A549 (cell line): ENCODE results near the gene IL5RA. TPM values are rescaled to one million over a fixed set of nuclear protein-coding genes. Genes with fewer than 3 reads are reported as not detected.

Experiments used
- ATAC-seq, 2 experiments: fragments of 200-7000 bp in 1 of 2; fragments of >200 bp in 1 of 2; cut with Nextera tagmentation in 1 of 2; cut with Tn5 transposase in 1 of 2; 3 replicates each; pipeline versions ENCODE4 v1.8.0 to v1.9.1; 2018 to 2020; ENCODE audit warnings: mild to moderate bottlenecking in 1 of 2, moderate library complexity in 1 of 2
- CTCF ChIA-PET: fragments of 300-600 bp; sonication (Branson Sonifier 250); formaldehyde crosslinking; extraction: SDS; loops from one replicate; lab custom pipeline; 2021; ENCODE audit warnings: antibody characterized with exemption, inconsistent platforms; lab: Yijun Ruan, JAX
- POLR2A ChIA-PET: fragments of 350-600 bp; formaldehyde crosslinking; extraction: SDS; loops from one replicate; lab custom pipeline; 2021; ENCODE audit warnings: antibody characterized with exemption, inconsistent platforms; lab: Yijun Ruan, JAX
- DNase-seq, 2 experiments: peaks; one replicate each; pipeline versions ENCODE4 v3.0.0 to v3.0.0-alpha.2; 2011 to 2016; ENCODE audit warnings: low read depth in 1 of 2, low spot score in 1 of 2
- FAIRE-seq: peaks from 2 replicates; lab custom pipeline; 2011; peaks lifted over from hg19 to GRCh38; lab: Jason Lieb, UNC
- H3K27ac ChIP-seq, 2 experiments: fragments of >200 bp; sonication (Bioruptor Twin); formaldehyde crosslinking; 3 replicates each; pipeline ENCODE4 v1.5.1; 2016 to 2017
- H3K4me1 ChIP-seq: fragments of >200 bp; sonication (Bioruptor Twin); formaldehyde crosslinking; 3 replicates; pipeline ENCODE4 v1.6.1; 2016
- H3K4me2 ChIP-seq: fragments of >200 bp; sonication (Bioruptor Twin); formaldehyde crosslinking; 3 replicates; pipeline ENCODE4 v1.6.1; 2016
- H3K4me3 ChIP-seq: fragments of >200 bp; sonication (Bioruptor Twin); formaldehyde crosslinking; 3 replicates; pipeline ENCODE4 v1.5.1; 2016
- H3K9me3 ChIP-seq: fragments of >200 bp; sonication (Bioruptor Twin); formaldehyde crosslinking; 3 replicates; pipeline ENCODE4 v1.6.1; 2016
- CBX2 ChIP-seq: fragments of 200-600 bp; sonication (generic); IDR thresholded peaks from 2 replicates; pipeline ENCODE4 v1.6.1; 2016; ENCODE audit warnings: low read depth, mild to moderate bottlenecking, borderline replicate concordance
- CHD2 ChIP-seq: fragments of 150-350 bp; IDR thresholded peaks from 2 replicates; pipeline ENCODE4 v1.6.1; 2014; ENCODE audit warnings: low read length; ENCODE audit not compliant: partially characterized antibody
- CHD4 ChIP-seq: fragments of 200-600 bp; sonication (generic); IDR thresholded peaks from 2 replicates; pipeline ENCODE4 v1.6.1; 2016; ENCODE audit warnings: antibody characterized with exemption, mild to moderate bottlenecking, borderline replicate concordance
- EHF ChIP-seq: fragments of 250-450 bp; sonication (Bioruptor Pico); IDR thresholded peaks from 2 replicates; pipeline ENCODE4 v1.5.0; 2020; ENCODE audit warnings: mild to moderate bottlenecking
- EHMT2 ChIP-seq: fragments of 200-600 bp; sonication (generic); IDR thresholded peaks from 2 replicates; pipeline ENCODE4 v1.6.1; 2016; ENCODE audit warnings: antibody characterized with exemption, low read depth, mild to moderate bottlenecking, moderate library complexity
- ESRRA ChIP-seq: fragments of 150-350 bp; IDR thresholded peaks from 2 replicates; pipeline ENCODE4 v1.6.1; 2014; ENCODE audit warnings: mild to moderate bottlenecking, low read length, borderline replicate concordance
- HDAC2 ChIP-seq: fragments of 200-600 bp; sonication (generic); IDR thresholded peaks from 2 replicates; pipeline ENCODE4 v1.6.1; 2016
- HEYL ChIP-seq: fragments of 250-450 bp; sonication (Bioruptor Pico); IDR thresholded peaks from 2 replicates; pipeline ENCODE4 v1.8.0; 2021; ENCODE audit warnings: mild to moderate bottlenecking, moderate library complexity
- HOXA7 ChIP-seq: fragments of 250-450 bp; sonication (Bioruptor Pico); IDR thresholded peaks from 2 replicates; pipeline ENCODE4 v1.5.0; 2020; ENCODE audit warnings: mild to moderate bottlenecking, moderate library complexity
- HOXB13 ChIP-seq: fragments of 250-450 bp; sonication (Bioruptor Pico); IDR thresholded peaks from 2 replicates; pipeline ENCODE4 v1.5.0; 2020; ENCODE audit warnings: low read depth, mild to moderate bottlenecking, moderate library complexity
- JUN ChIP-seq, 2 experiments: fragments of >200 bp; sonication (Bioruptor Twin); formaldehyde crosslinking; IDR thresholded peaks; 2 replicates in 1 of 2; 3 replicates in 1 of 2; pipeline ENCODE4 v1.6.1; 2016 to 2017
- JUNB ChIP-seq: fragments of >200 bp; sonication (Bioruptor Twin); formaldehyde crosslinking; IDR thresholded peaks from 2 replicates; pipeline ENCODE4 v1.6.1; 2016
- MAFK ChIP-seq: fragments of 450-650 bp; IDR thresholded peaks from 2 replicates; pipeline ENCODE4 v1.6.1; 2014; ENCODE audit not compliant: partially characterized antibody
- NR3C1 ChIP-seq: fragments of >200 bp; sonication (Bioruptor Twin); formaldehyde crosslinking; IDR thresholded peaks from 3 replicates; pipeline ENCODE4 v1.6.1; 2017
- PHF8 ChIP-seq: fragments of 200-600 bp; sonication (generic); IDR thresholded peaks from 2 replicates; pipeline ENCODE4 v1.6.1; 2016; ENCODE audit warnings: low read depth, mild to moderate bottlenecking, antibody characterized with exemption, moderate library complexity, borderline replicate concordance
- RAD21 ChIP-seq, 2 experiments: fragments of >200 bp in 1 of 2; sonication (Bioruptor Twin) in 1 of 2; formaldehyde crosslinking in 1 of 2; IDR thresholded peaks in 1 of 2; conservative IDR thresholded peaks in 1 of 2; 2 replicates in 1 of 2; 3 replicates in 1 of 2; pipeline ENCODE4 v1.6.1; 2012 to 2018; ENCODE audit warnings: inconsistent platforms in 1 of 2
- RNF2 ChIP-seq: fragments of 200-600 bp; sonication (generic); IDR thresholded peaks from 2 replicates; pipeline ENCODE4 v1.6.1; 2016; ENCODE audit warnings: low read depth, mild to moderate bottlenecking, antibody characterized with exemption, moderate library complexity, borderline replicate concordance
- TFCP2L1 ChIP-seq: fragments of 250-450 bp; sonication (Bioruptor Pico); IDR thresholded peaks from 2 replicates; pipeline ENCODE4 v1.5.0; 2021; ENCODE audit warnings: mild to moderate bottlenecking
- ZSCAN20 ChIP-seq: fragments of 250-450 bp; sonication (Bioruptor Pico); IDR thresholded peaks from 2 replicates; pipeline ENCODE4 v1.8.0; 2022; ENCODE audit warnings: mild to moderate bottlenecking, moderate library complexity
- WGBS: methylation state at CpG from one replicate; pipeline ENCODE4 v1.1.6; 2017; ENCODE audit errors: missing lambda C conversion rate; 5-methylcytosine and 5-hydroxymethylcytosine counted together
- polyA plus RNA-seq, 4 experiments: library from polyadenylated mRNA; depleted of rRNA in 3 of 4; stranded (reverse); fragments of >200 nt; fragmentation: RNase III in 1 of 4; extraction: RNeasy Plus Mini Kit Qiagen cat#74134 plus additional on column Dnase treatment in 1 of 4; gene quantifications; 2 replicates in 3 of 4; 3 replicates in 1 of 4; pipeline ENCODE4 v1.2.3, GENCODE V29; 2011 to 2017
- TF ChIP-seq, protein P1 (sequence below): fragments of >200 bp; sonication (Bioruptor Twin); formaldehyde crosslinking; IDR thresholded peaks from 3 replicates; pipeline ENCODE4 v1.5.1; 2016
- TF ChIP-seq, protein P2 (sequence below): fragments of 450-650 bp; IDR thresholded peaks from 2 replicates; pipeline ENCODE4 v1.6.1; 2014; ENCODE audit warnings: antibody characterized with exemption
- TF ChIP-seq, protein P3 (sequence below): fragments of 250-450 bp; sonication (Bioruptor Pico); IDR thresholded peaks from 2 replicates; pipeline ENCODE4 v1.5.0; 2020; ENCODE audit warnings: low read depth, mild to moderate bottlenecking, moderate library complexity
- TF ChIP-seq, protein P4 (sequence below): fragments of 150-350 bp; IDR thresholded peaks from 2 replicates; pipeline ENCODE4 v1.6.1; 2014; ENCODE audit warnings: low read depth, mild to moderate bottlenecking, low read length
- TF ChIP-seq, protein P5 (sequence below): fragments of >200 bp; sonication (Bioruptor Twin); formaldehyde crosslinking; IDR thresholded peaks from 2 replicates; pipeline ENCODE4 v1.6.1; 2016

Gene IL5RA
- polyA plus RNA-seq, 2 of the 4 experiments (the other 2 are of a cell fraction) = not detected

DNA sequence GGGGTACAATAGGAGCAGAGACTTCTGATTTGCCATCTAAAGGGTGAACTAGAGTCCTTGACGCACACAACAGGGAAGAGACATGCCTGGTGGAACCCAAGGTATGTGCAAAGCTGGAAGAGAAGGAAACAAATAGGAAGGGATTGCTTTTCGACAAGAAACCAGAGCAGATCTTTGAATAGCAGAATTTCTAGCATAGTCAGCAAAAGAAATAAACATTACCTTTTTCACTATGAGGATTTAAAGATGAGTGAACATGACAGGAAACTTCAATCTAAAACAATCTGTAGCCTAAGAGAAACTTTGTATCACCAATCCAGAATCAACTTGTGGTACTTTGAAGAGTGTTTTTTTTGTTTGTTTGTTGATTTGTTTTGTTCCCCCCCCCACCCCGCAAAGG lies 4.9 kb downstream of the IL5RA start:
- ChIA-PET CTCF (no interaction called here), POLR2A (no interaction called here)
- H3K27ac ChIP-seq = no peak overlapping the region
- H3K4me1 ChIP-seq = no peaks in the 10 kb centered on the region
- 40% methylated on average over 3 of the region's 3 CpGs for WGBS
- H3K4me2 ChIP-seq = no peak overlapping the region
- TF ChIP-seq MAFK (peak; percentile 75), RAD21 (conservative IDR thresholded peaks at IDR 0.05 in 1 of 2, IDR thresholded peaks at IDR 0.05 in 1 of 2) (no peak), ZSCAN20 (CRISPR knock-in tag) (no peak), PHF8 (no peak)
- TF ChIP-seq, protein P1, sequence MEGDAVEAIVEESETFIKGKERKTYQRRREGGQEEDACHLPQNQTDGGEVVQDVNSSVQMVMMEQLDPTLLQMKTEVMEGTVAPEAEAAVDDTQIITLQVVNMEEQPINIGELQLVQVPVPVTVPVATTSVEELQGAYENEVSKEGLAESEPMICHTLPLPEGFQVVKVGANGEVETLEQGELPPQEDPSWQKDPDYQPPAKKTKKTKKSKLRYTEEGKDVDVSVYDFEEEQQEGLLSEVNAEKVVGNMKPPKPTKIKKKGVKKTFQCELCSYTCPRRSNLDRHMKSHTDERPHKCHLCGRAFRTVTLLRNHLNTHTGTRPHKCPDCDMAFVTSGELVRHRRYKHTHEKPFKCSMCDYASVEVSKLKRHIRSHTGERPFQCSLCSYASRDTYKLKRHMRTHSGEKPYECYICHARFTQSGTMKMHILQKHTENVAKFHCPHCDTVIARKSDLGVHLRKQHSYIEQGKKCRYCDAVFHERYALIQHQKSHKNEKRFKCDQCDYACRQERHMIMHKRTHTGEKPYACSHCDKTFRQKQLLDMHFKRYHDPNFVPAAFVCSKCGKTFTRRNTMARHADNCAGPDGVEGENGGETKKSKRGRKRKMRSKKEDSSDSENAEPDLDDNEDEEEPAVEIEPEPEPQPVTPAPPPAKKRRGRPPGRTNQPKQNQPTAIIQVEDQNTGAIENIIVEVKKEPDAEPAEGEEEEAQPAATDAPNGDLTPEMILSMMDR = no peak
- no peak for ATAC-seq
- H3K9me3 ChIP-seq = no peaks in the 10 kb centered on the region; the same call in 2 of the 3 replicates
- FAIRE-seq = no peak
- no peak overlapping the region for H3K4me3 ChIP-seq
- DNase-seq = no peak

DNA sequence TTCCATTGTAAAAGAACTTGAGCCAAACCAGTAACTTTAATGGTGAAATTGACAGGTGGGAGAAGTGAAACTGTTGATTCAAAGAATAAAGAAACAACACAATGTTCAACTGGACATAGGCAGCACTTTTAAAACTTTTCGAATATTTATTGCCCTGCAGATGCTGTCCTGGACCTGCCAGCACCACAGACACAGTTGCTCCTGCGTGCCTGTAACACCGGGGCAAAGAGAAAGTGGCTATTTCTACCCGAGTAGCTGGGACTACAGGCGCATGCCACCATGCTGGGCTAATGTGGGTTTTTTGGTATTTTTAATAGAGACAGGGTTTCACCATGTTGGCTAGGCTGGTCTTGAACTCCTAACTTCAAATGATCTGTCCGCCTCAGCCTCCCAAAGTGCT lies 7.4 kb downstream of the IL5RA start:
- H3K27ac ChIP-seq = no peak overlapping the region
- ChIA-PET CTCF (no interaction called here), POLR2A (no interaction called here)
- 18% methylated on average over 6 of the region's 6 CpGs for WGBS
- no peaks in the 10 kb centered on the region for H3K4me1 ChIP-seq
- ATAC-seq (no peak), FAIRE-seq (no peak), DNase-seq (no peak)
- no peaks in the 10 kb centered on the region; the same call in 2 of the 3 replicates for H3K9me3 ChIP-seq
- H3K4me3 ChIP-seq = no peak overlapping the region
- TF ChIP-seq, protein P2, sequence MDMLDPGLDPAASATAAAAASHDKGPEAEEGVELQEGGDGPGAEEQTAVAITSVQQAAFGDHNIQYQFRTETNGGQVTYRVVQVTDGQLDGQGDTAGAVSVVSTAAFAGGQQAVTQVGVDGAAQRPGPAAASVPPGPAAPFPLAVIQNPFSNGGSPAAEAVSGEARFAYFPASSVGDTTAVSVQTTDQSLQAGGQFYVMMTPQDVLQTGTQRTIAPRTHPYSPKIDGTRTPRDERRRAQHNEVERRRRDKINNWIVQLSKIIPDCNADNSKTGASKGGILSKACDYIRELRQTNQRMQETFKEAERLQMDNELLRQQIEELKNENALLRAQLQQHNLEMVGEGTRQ = no peak
- no peak for TF ChIP-seq HDAC2
- TF ChIP-seq JUN (IDR thresholded peaks at IDR 0.05) = no peak
- no peak for TF ChIP-seq HOXB13
- TF ChIP-seq EHF (CRISPR knock-in tag) = no peak
- TF ChIP-seq, protein P3, sequence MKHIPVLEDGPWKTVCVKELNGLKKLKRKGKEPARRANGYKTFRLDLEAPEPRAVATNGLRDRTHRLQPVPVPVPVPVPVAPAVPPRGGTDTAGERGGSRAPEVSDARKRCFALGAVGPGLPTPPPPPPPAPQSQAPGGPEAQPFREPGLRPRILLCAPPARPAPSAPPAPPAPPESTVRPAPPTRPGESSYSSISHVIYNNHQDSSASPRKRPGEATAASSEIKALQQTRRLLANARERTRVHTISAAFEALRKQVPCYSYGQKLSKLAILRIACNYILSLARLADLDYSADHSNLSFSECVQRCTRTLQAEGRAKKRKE = no peak
- TF ChIP-seq ESRRA = no peak
- no peak for TF ChIP-seq JUNB
- no peak for TF ChIP-seq TFCP2L1
- H3K4me2 ChIP-seq = no peak overlapping the region

DNA sequence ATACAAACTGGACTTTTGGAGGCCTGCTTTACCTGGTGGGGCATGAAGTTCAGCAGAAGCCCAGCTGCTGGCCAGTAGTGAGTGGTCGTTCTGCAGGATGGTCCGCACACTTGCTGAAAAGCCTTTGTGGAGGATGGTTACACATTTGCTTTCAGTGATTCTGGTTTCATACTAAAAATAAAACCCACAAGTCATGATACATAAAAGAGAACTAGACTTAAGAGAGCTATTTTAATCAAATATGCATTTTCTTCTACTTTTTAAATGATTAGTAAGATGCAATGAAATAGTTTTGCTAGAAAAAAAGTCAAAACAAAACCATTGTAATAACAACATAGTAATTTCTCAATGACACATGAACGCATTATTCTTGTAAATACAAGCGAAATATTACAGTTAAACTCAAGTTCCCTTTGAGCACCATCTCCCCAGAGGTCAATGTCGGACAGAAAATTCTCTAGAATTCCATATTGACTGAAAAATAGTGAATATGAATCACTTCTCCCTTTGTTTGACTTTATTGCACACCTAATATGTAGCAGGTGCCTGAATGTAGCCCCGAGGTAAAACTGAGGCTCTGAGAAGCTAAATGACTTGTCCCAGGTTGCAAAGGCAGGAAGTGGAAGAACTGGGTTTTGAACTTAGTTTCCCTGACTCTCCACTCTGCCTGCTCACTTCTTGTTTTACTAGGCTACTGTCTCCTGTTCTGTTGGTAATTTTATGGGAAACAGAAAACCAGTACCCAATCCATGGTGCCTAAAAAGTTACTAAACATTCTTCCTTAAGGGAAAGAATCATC lies 8.3 kb downstream of the IL5RA start:
- Histone ChIP-seq H3K4me2 (no peak overlapping the region), H3K4me1 (no peaks in the 10 kb centered on the region)
- POLR2A ChIA-PET = no interaction called here
- ATAC-seq = no peak
- TF ChIP-seq CBX2 (no peak), CHD4 (no peak), EHMT2 (no peak), RNF2 (no peak), HOXA7 (CRISPR knock-in tag) (no peak), NR3C1 (no peak), CHD2 (no peak), HEYL (CRISPR knock-in tag) (no peak), ESRRA (no peak)
- TF ChIP-seq, protein P4, sequence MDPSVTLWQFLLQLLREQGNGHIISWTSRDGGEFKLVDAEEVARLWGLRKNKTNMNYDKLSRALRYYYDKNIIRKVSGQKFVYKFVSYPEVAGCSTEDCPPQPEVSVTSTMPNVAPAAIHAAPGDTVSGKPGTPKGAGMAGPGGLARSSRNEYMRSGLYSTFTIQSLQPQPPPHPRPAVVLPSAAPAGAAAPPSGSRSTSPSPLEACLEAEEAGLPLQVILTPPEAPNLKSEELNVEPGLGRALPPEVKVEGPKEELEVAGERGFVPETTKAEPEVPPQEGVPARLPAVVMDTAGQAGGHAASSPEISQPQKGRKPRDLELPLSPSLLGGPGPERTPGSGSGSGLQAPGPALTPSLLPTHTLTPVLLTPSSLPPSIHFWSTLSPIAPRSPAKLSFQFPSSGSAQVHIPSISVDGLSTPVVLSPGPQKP = no peak
- TF ChIP-seq, protein P5, sequence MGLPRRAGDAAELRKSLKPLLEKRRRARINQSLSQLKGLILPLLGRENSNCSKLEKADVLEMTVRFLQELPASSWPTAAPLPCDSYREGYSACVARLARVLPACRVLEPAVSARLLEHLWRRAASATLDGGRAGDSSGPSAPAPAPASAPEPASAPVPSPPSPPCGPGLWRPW = no peak
- TF ChIP-seq, all 56 proteins: peak for 0
- Histone ChIP-seq H3K4me3 (no peak overlapping the region), H3K27ac (no peak overlapping the region), H3K9me3 (no peaks in the 10 kb centered on the region; the same call in 2 of the 3 replicates)
- no peak for DNase-seq
- 29% methylated on average over 6 of the region's 6 CpGs for WGBS
- CTCF ChIA-PET = interaction anchor here (0.6 to 0.7 kb wide), 2 partner anchors 12 to 85 kb away, joined by 3 read pairs; no protein-coding TSS in a partner anchor
- FAIRE-seq = no peak
